Liver (tissue), 9 donors: Measurements from ENCODE around the gene TTI1. TPM values are rescaled to one million over a fixed set of nuclear protein-coding genes. Genes with fewer than 3 reads are reported as not detected.

Experiments
- DNase-seq: peaks from one replicate; pipeline ENCODE4 v3.0.0-alpha.2; 2017; ENCODE audit warnings: low spot score
- H3K27ac ChIP-seq, 2 donors: one replicate each; pipeline ENCODE4 v1.7.0; 2013; ENCODE audit warnings: inconsistent platforms in 2 of 2, low read length in 2 of 2, control low read depth in 1 of 2, low read depth in 1 of 2, mild to moderate bottlenecking in 1 of 2
- H3K27me3 ChIP-seq, 4 donors: one replicate each; pipeline versions ENCODE4 v1.6.1 to v1.7.0; 2013; ENCODE audit warnings: low read length in 3 of 4, inconsistent platforms in 1 of 4, mild to moderate bottlenecking in 1 of 4, moderate library complexity in 1 of 4; ENCODE audit not compliant: control insufficient read depth in 4 of 4, insufficient read depth in 4 of 4
- H3K36me3 ChIP-seq, 4 donors: one replicate each; pipeline versions ENCODE4 v1.6.1 to v1.7.0; 2013; ENCODE audit warnings: low read length in 3 of 4, mild to moderate bottlenecking in 3 of 4, low read depth in 1 of 4, moderate library complexity in 1 of 4; ENCODE audit not compliant: control insufficient read depth in 4 of 4, insufficient read depth in 3 of 4
- H3K4me1 ChIP-seq, 4 donors: one replicate each; pipeline versions ENCODE4 v1.6.1 to v1.7.0; 2013; ENCODE audit warnings: low read length in 3 of 4, mild to moderate bottlenecking in 3 of 4, moderate library complexity in 1 of 4; ENCODE audit not compliant: control insufficient read depth in 4 of 4, insufficient read depth in 4 of 4
- H3K4me3 ChIP-seq, 3 donors: one replicate each; pipeline versions ENCODE4 v1.6.1 to v1.7.0; 2013; ENCODE audit warnings: low read length in 3 of 3, control low read depth in 1 of 3, low read depth in 1 of 3, mild to moderate bottlenecking in 1 of 3
- H3K9ac ChIP-seq, 2 donors: one replicate each; pipeline ENCODE4 v1.7.0; 2013; ENCODE audit warnings: low read length in 2 of 2, mild to moderate bottlenecking in 2 of 2, moderate library complexity in 2 of 2, control low read depth in 1 of 2, low read depth in 1 of 2
- H3K9me3 ChIP-seq, 4 donors: one replicate each; pipeline versions ENCODE4 v1.6.1 to v1.7.0; 2013; ENCODE audit warnings: low read length in 3 of 4; ENCODE audit not compliant: control insufficient read depth in 4 of 4
- EGR1 ChIP-seq, 2 donors: IDR thresholded peaks; 2 replicates each; pipeline ENCODE4 v1.6.1; 2016 to 2018; ENCODE audit warnings: antibody characterized with exemption in 2 of 2, low read depth in 2 of 2
- FOXA1 ChIP-seq: IDR thresholded peaks from 2 replicates; pipeline ENCODE4 v1.6.1; 2016; ENCODE audit warnings: antibody characterized with exemption
- FOXA2 ChIP-seq: IDR thresholded peaks from 2 replicates; pipeline ENCODE4 v1.6.1; 2016; ENCODE audit warnings: antibody characterized with exemption
- GABPA ChIP-seq, 2 donors: IDR thresholded peaks in 1 of 2; conservative IDR thresholded peaks in 1 of 2; 2 replicates each; pipeline ENCODE4 v1.6.1; 2016; ENCODE audit warnings: antibody characterized with exemption in 2 of 2, mild to moderate bottlenecking in 1 of 2, moderate library complexity in 1 of 2
- HNF4A ChIP-seq, 2 donors: conservative IDR thresholded peaks; 2 replicates each; pipeline ENCODE4 v1.6.1; 2016; ENCODE audit warnings: antibody characterized with exemption in 2 of 2, mild to moderate bottlenecking in 2 of 2
- HNF4G ChIP-seq: IDR thresholded peaks from 2 replicates; pipeline ENCODE4 v1.6.1; 2016; ENCODE audit warnings: antibody characterized with exemption
- JUND ChIP-seq, 2 donors: IDR thresholded peaks; 2 replicates each; pipeline ENCODE4 v1.6.1; 2016; ENCODE audit warnings: antibody characterized with exemption in 2 of 2
- NR2F2 ChIP-seq: IDR thresholded peaks from 2 replicates; pipeline ENCODE4 v1.6.1; 2016; ENCODE audit warnings: antibody characterized with exemption
- RAD21 ChIP-seq, 2 donors: IDR thresholded peaks; 2 replicates each; pipeline ENCODE4 v1.6.1; 2016; ENCODE audit warnings: antibody characterized with exemption in 2 of 2, mild to moderate bottlenecking in 2 of 2
- RXRA ChIP-seq, 2 donors: IDR thresholded peaks; 2 replicates each; pipeline ENCODE4 v1.6.1; 2017 to 2018; ENCODE audit warnings: antibody characterized with exemption in 2 of 2, mild to moderate bottlenecking in 1 of 2
- SP1 ChIP-seq: IDR thresholded peaks from 2 replicates; pipeline ENCODE4 v1.6.1; 2018; ENCODE audit warnings: antibody characterized with exemption, mild to moderate bottlenecking
- TAF1 ChIP-seq: conservative IDR thresholded peaks from 2 replicates; pipeline ENCODE4 v1.6.1; 2016; ENCODE audit warnings: antibody characterized with exemption, mild to moderate bottlenecking
- YY1 ChIP-seq: IDR thresholded peaks from 2 replicates; pipeline ENCODE4 v1.6.1; 2016; ENCODE audit warnings: antibody characterized with exemption, mild to moderate bottlenecking
- WGBS: extraction: QIAGEN DNeasy Blood & Tissue Kit; methylation state at CpG from one replicate; pipeline ENCODE4 v1.1.7; 2013; 5-methylcytosine and 5-hydroxymethylcytosine counted together
- polyA plus RNA-seq, 2 donors: library from polyadenylated mRNA; stranded (reverse) in 1 of 2; unstranded in 1 of 2; fragments of 200-250 nt in 1 of 2; fragments of >200 nt in 1 of 2; fragmentation: Nextera tagmentation in 1 of 2; extraction: Ambion mirVana in 1 of 2; gene quantifications; one replicate each; pipeline versions ENCODE4 v1.2.1 to v1.2.3, GENCODE V29; 2013 to 2015
- total RNA-seq, 2 donors: library from RNA; depleted of rRNA; stranded (reverse); fragments of >200 nt; gene quantifications; one replicate each; pipeline ENCODE4 v1.2.3, GENCODE V29; 2014
- TF ChIP-seq, protein P1 (sequence below): IDR thresholded peaks from 2 replicates; pipeline ENCODE4 v1.6.1; 2016; ENCODE audit warnings: antibody characterized with exemption, mild to moderate bottlenecking
- TF ChIP-seq, protein P2 (sequence below): IDR thresholded peaks from 2 replicates; pipeline ENCODE4 v1.6.1; 2016; ENCODE audit warnings: antibody characterized with exemption
- TF ChIP-seq, protein P3 (sequence below): IDR thresholded peaks from 2 replicates; pipeline ENCODE4 v1.6.1; 2016; ENCODE audit warnings: antibody characterized with exemption
- TF ChIP-seq, protein P4 (sequence below): IDR thresholded peaks from 2 replicates; pipeline ENCODE4 v1.6.1; 2016; ENCODE audit warnings: antibody characterized with exemption
- TF ChIP-seq, protein P5 (sequence below): fragments of 150-350 bp; IDR thresholded peaks from 2 replicates; pipeline ENCODE4 v1.5.1; 2017; ENCODE audit warnings: improper control_type of control experiment, low read depth, low read length; ENCODE audit not compliant: missing input control
- donor health status: healthy.
- donor health status: healthy.
- donor health status: healthy.
- donor health status: healthy.
- donor health status: healthy.

The TTI1 gene
- total and polyA plus RNA-seq, 4 donors: 4.6 to 20.4 (median 11.3) TPM

DNA sequence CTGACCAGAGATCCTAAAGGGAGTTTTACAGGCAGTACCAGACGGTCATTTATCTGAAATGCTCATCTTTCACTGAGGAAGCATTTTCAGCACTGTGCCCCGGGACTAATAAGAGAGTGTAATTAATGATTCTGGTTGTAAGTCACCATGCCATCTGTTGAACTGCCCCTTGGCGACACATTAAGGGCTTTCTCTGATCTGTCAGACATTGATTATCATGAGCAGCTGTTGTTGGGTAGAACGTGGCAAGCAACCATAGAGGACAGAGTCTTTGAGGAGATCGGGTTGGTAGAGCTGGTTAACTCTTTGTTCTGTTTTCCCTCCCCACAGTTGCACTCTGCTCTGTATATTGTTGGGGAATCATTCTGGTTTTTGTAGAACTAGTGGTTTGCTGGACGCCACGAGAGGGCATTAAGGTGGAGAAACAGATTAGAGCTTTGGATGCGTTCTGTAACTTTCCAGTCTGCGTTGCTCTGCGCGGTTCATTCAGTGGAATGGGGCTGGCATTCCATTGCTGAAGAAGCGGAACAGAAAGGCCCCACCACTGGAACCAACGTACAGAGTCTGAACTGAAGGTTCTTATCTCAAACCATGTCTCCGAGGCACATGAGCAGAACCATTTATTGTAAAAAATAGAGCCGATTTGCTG lies 34.6 kb upstream of the TTI1 start:
- Histone ChIP-seq H3K9ac (peak overlapping the region in 1 of 2 donors; percentile 26), H3K36me3 (peaks cover 3 to 63% (median 34%) of the 10 kb centered on the region in 4 donors), H3K4me1 (peaks cover 3 to 15% (median 8%) of the 10 kb centered on the region in 4 donors), H3K27ac (peak overlapping the region; percentile 60 to 66), H3K4me3 (peak overlapping the region; percentile 31 to 77 (median 74)), H3K9me3 (no peaks in the 10 kb centered on the region), H3K27me3 (no peaks in the 10 kb centered on the region)
- TF ChIP-seq SP1: no peak
- TF ChIP-seq NR2F2: no peak
- TF ChIP-seq, protein P1, sequence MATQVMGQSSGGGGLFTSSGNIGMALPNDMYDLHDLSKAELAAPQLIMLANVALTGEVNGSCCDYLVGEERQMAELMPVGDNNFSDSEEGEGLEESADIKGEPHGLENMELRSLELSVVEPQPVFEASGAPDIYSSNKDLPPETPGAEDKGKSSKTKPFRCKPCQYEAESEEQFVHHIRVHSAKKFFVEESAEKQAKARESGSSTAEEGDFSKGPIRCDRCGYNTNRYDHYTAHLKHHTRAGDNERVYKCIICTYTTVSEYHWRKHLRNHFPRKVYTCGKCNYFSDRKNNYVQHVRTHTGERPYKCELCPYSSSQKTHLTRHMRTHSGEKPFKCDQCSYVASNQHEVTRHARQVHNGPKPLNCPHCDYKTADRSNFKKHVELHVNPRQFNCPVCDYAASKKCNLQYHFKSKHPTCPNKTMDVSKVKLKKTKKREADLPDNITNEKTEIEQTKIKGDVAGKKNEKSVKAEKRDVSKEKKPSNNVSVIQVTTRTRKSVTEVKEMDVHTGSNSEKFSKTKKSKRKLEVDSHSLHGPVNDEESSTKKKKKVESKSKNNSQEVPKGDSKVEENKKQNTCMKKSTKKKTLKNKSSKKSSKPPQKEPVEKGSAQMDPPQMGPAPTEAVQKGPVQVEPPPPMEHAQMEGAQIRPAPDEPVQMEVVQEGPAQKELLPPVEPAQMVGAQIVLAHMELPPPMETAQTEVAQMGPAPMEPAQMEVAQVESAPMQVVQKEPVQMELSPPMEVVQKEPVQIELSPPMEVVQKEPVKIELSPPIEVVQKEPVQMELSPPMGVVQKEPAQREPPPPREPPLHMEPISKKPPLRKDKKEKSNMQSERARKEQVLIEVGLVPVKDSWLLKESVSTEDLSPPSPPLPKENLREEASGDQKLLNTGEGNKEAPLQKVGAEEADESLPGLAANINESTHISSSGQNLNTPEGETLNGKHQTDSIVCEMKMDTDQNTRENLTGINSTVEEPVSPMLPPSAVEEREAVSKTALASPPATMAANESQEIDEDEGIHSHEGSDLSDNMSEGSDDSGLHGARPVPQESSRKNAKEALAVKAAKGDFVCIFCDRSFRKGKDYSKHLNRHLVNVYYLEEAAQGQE: peak; percentile 9
- 94% methylated on average over 15 of the region's 15 CpGs for WGBS
- no peak for DNase-seq

DNA sequence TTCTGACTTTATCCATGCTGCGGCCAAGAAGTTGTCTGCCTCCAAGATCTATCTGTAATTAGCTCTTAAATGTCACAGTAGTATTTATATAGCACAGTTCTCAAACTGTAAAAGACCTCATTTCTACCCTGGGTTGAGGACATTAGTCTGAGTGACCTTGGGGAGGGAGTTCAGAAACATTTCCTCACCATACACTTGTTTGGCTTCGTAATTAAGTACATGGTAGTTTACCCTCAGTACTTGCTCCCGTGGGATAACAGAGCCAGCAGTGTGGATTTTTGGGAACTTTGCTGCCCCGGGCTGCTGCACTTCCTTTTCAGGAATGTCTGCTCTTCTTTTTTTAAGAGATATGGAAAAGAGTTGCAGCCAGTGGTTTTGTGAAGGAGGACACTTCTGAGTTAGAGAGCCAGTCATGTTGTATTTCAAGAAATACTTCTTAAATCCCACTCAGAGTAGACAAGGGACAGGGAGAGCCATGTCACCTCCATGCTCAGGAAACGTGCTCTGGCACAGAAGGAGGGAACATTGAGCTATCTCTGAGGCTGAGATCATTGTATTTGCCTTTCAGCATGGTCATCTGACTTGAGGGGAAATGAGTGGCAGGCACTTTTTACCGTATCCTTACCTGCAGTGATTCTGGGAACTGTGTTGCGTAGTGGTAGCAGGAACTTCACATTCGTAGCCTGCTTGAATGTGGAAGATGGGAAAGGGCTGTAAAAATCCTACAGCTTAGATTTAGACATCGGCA lies 33.9 kb upstream of the TTI1 start:
- peak overlapping the region; percentile 51 to 77 (median 74) for H3K4me3 ChIP-seq
- H3K4me1 ChIP-seq: peaks cover 3 to 15% (median 8%) of the 10 kb centered on the region in 4 donors
- peak overlapping the region; percentile 22 to 26 for H3K9ac ChIP-seq
- peaks cover 3 to 61% (median 32%) of the 10 kb centered on the region in 4 donors for H3K36me3 ChIP-seq
- no peaks in the 10 kb centered on the region for H3K27me3 ChIP-seq
- TF ChIP-seq FOXA1 (no peak), JUND (IDR thresholded peaks at IDR 0.05) (peak in 1 of 2 donors; percentile 48), RXRA (IDR thresholded peaks at IDR 0.05) (peak; percentile 83 to 86), HNF4G (no peak), YY1 (peak; percentile 39), HNF4A (conservative IDR thresholded peaks at IDR 0.05) (peak; percentile 54), GABPA (IDR thresholded peaks at IDR 0.05 in 1 of 2, conservative IDR thresholded peaks at IDR 0.05 in 1 of 2) (no peak), FOXA2 (no peak), EGR1 (IDR thresholded peaks at IDR 0.05; ENCODE audit: low read depth in 2 of 2) (no peak), TAF1 (no peak), NR2F2 (peak; percentile 76), RAD21 (IDR thresholded peaks at IDR 0.05) (peak in 1 of 2 donors; percentile 29), SP1 (peak; percentile 56)
- TF ChIP-seq, protein P2, sequence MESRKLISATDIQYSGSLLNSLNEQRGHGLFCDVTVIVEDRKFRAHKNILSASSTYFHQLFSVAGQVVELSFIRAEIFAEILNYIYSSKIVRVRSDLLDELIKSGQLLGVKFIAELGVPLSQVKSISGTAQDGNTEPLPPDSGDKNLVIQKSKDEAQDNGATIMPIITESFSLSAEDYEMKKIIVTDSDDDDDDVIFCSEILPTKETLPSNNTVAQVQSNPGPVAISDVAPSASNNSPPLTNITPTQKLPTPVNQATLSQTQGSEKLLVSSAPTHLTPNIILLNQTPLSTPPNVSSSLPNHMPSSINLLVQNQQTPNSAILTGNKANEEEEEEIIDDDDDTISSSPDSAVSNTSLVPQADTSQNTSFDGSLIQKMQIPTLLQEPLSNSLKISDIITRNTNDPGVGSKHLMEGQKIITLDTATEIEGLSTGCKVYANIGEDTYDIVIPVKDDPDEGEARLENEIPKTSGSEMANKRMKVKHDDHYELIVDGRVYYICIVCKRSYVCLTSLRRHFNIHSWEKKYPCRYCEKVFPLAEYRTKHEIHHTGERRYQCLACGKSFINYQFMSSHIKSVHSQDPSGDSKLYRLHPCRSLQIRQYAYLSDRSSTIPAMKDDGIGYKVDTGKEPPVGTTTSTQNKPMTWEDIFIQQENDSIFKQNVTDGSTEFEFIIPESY: no peak
- TF ChIP-seq, protein P3, sequence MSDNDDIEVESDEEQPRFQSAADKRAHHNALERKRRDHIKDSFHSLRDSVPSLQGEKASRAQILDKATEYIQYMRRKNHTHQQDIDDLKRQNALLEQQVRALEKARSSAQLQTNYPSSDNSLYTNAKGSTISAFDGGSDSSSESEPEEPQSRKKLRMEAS: peak; percentile 78
- TF ChIP-seq, protein P4, sequence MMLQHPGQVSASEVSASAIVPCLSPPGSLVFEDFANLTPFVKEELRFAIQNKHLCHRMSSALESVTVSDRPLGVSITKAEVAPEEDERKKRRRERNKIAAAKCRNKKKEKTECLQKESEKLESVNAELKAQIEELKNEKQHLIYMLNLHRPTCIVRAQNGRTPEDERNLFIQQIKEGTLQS: peak; percentile 29
- TF ChIP-seq, protein P1: peak; percentile 87
- TF ChIP-seq, protein P5, sequence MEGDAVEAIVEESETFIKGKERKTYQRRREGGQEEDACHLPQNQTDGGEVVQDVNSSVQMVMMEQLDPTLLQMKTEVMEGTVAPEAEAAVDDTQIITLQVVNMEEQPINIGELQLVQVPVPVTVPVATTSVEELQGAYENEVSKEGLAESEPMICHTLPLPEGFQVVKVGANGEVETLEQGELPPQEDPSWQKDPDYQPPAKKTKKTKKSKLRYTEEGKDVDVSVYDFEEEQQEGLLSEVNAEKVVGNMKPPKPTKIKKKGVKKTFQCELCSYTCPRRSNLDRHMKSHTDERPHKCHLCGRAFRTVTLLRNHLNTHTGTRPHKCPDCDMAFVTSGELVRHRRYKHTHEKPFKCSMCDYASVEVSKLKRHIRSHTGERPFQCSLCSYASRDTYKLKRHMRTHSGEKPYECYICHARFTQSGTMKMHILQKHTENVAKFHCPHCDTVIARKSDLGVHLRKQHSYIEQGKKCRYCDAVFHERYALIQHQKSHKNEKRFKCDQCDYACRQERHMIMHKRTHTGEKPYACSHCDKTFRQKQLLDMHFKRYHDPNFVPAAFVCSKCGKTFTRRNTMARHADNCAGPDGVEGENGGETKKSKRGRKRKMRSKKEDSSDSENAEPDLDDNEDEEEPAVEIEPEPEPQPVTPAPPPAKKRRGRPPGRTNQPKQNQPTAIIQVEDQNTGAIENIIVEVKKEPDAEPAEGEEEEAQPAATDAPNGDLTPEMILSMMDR: no peak
- peak overlapping the region; percentile 60 to 66 for H3K27ac ChIP-seq
- WGBS: 45% methylated on average over 9 of the region's 9 CpGs
- no peak for DNase-seq
- no peaks in the 10 kb centered on the region for H3K9me3 ChIP-seq
